HG02610 (cell line): Measurements from ENCODE around the gene SMIM22.

ENCODE experiments used
- ATAC-seq: cut with Tn5 transposase; IDR thresholded peaks from one replicate; pipeline ENCODE4 v1.9.1; 2021; ENCODE audit warnings: mild to moderate bottlenecking, moderate library complexity; ENCODE audit not compliant: unreplicated experiment

Gene SMIM22

GRCh38 chr16:4795181-4795827, at the start of gene SMIM22:
Gene SMIM22, plus strand, starts transcription at chr16:4795369. Its CDS starts 366 bp downstream, at chr16:4795735.
- ATAC-seq, result no peak

- no peak for ATAC-seq
These were observed 49.0 kb upstream of the SMIM22 start for GRCh38 chr16:4746215-4746614.

GRCh38 chr16:4746991-4747574, 48.1 kb upstream of the SMIM22 start:
- no peak for ATAC-seq

- ATAC-seq, result no peak
These were observed 47.1 kb upstream of the SMIM22 start for GRCh38 chr16:4747906-4748681.

GRCh38 chr16:4748682-4749411, 46.3 kb upstream of the SMIM22 start:
- ATAC-seq, result no peak

- no peak for ATAC-seq
These were observed 45.4 kb upstream of the SMIM22 start for GRCh38 chr16:4749700-4750257.

- no peak for ATAC-seq
These were observed 44.3 kb upstream of the SMIM22 start for GRCh38 chr16:4750896-4751295.

- ATAC-seq, result no peak
These were observed 42.6 kb upstream of the SMIM22 start for GRCh38 chr16:4752351-4753100.

- no peak for ATAC-seq
These were observed 41.9 kb upstream of the SMIM22 start for GRCh38 chr16:4753227-4753626.

- no peak for ATAC-seq
These were observed 40.3 kb upstream of the SMIM22 start for GRCh38 chr16:4754865-4755264.

- ATAC-seq, result no peak
These were observed 39.5 kb upstream of the SMIM22 start for GRCh38 chr16:4755687-4756086.

GRCh38 chr16:4760221-4760910, 34.8 kb upstream of the SMIM22 start:
- no peak for ATAC-seq

GRCh38 chr16:4762205-4762604, 33.0 kb upstream of the SMIM22 start:
- no peak for ATAC-seq

- ATAC-seq, result no peak
These were observed 31.4 kb upstream of the SMIM22 start for GRCh38 chr16:4763791-4764190.

- no peak for ATAC-seq
These were observed 29.4 kb upstream of the SMIM22 start for GRCh38 chr16:4765511-4766474.

GRCh38 chr16:4766875-4767628, 28.1 kb upstream of the SMIM22 start, which contains the start of gene ZNF500:
Gene ZNF500, minus strand, starts transcription at chr16:4767162. Its CDS starts 1,184 bp downstream, at chr16:4765978.
- peak; percentile 78 for ATAC-seq

- peak; percentile 2 for ATAC-seq
These were observed 27.2 kb upstream of the SMIM22 start for GRCh38 chr16:4767872-4768548.
